Loucy (cell line): ENCODE data around the gene TRIO.

Experiments used
- H2AFZ ChIP-seq: fragments of 200-600 bp; sonication (generic); 2 replicates; pipeline ENCODE4 v1.6.0; 2016; ENCODE audit warnings: antibody characterized with exemption, mild to moderate bottlenecking, low read length, moderate library complexity
- H3F3A ChIP-seq: fragments of 200-600 bp; 2 replicates; pipeline ENCODE4 v1.6.0; 2016; ENCODE audit warnings: antibody characterized with exemption, low read depth, mild to moderate bottlenecking
- H3K27me3 ChIP-seq: fragments of 200-600 bp; sonication (generic); 2 replicates; pipeline ENCODE4 v1.6.1; 2014; ENCODE audit warnings: low read length, mild to moderate bottlenecking; ENCODE audit not compliant: insufficient read depth, poor library complexity, severe bottlenecking
- H3K36me3 ChIP-seq: fragments of 200-600 bp; sonication (generic); 2 replicates; pipeline ENCODE4 v1.6.1; 2016; ENCODE audit warnings: low read length; ENCODE audit not compliant: insufficient read depth
- H3K4me1 ChIP-seq: fragments of 200-600 bp; sonication (generic); 2 replicates; pipeline ENCODE4 v1.5.1; 2014; ENCODE audit warnings: low read length, mild to moderate bottlenecking; ENCODE audit not compliant: insufficient read depth, poor library complexity, severe bottlenecking
- H3K4me2 ChIP-seq: fragments of 200-600 bp; sonication (generic); 2 replicates; pipeline ENCODE4 v1.6.0; 2014; ENCODE audit warnings: antibody characterized with exemption, low read length, low read depth, mild to moderate bottlenecking; ENCODE audit not compliant: poor library complexity, severe bottlenecking
- H3K4me3 ChIP-seq: fragments of 200-600 bp; sonication (generic); 2 replicates; pipeline ENCODE4 v1.5.1; 2014; ENCODE audit warnings: low read length, mild to moderate bottlenecking, mixed read lengths; ENCODE audit not compliant: poor library complexity, severe bottlenecking
- H3K79me2 ChIP-seq: fragments of 200-600 bp; sonication (generic); 2 replicates; pipeline ENCODE4 v1.6.1; 2014; ENCODE audit warnings: low read length; ENCODE audit not compliant: insufficient read depth
- H3K9ac ChIP-seq: fragments of 200-600 bp; sonication (generic); 2 replicates; pipeline ENCODE4 v1.6.0; 2014; ENCODE audit warnings: mild to moderate bottlenecking, low read depth, low read length, moderate library complexity; ENCODE audit not compliant: poor library complexity, severe bottlenecking
- H3K9me2 ChIP-seq: fragments of 200-600 bp; sonication (generic); replicated peaks from 2 replicates; pipeline ENCODE4 v1.6.1; 2016; ENCODE audit warnings: low read depth, low read length, mixed read lengths
- H3K9me3 ChIP-seq: fragments of 200-600 bp; sonication (generic); 2 replicates; pipeline ENCODE4 v1.6.1; 2014; ENCODE audit warnings: mild to moderate bottlenecking, antibody characterized with exemption, low read length, low read depth; ENCODE audit not compliant: insufficient read depth
- H4K20me1 ChIP-seq: fragments of 200-600 bp; sonication (generic); 2 replicates; pipeline ENCODE4 v1.6.0; 2014; ENCODE audit warnings: antibody characterized with exemption, low read length, mild to moderate bottlenecking; ENCODE audit not compliant: insufficient read depth, poor library complexity, severe bottlenecking
- CTCF ChIP-seq: fragments of 200-600 bp; sonication (generic); conservative IDR thresholded peaks from 2 replicates; pipeline ENCODE4 v1.5.1; 2014; ENCODE audit warnings: mild to moderate bottlenecking, antibody characterized with exemption, low read length
- EZH2phosphoT487 ChIP-seq: fragments of 200-600 bp; IDR thresholded peaks from 2 replicates; pipeline ENCODE4 v1.6.1; 2018; ENCODE audit warnings: antibody characterized with exemption, mild to moderate bottlenecking, moderate library complexity, borderline replicate concordance

The TRIO gene

DNA sequence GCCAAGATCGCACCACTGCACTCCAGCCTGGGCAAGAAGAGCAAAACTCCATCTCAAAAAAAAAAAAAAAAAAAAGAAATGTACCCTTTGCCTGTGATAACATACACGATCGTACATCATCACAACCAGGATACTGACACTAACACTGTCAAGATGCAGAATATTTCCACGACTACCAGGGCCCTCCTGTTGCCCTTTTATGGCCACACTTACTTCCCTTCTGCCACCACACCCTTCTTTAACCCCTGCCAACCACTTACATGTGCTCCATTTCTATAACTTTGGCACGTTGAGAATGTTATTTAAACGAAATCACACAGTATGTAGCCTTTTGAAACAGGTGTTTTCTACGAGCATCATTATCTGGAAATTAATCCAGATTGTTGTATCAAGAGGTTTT is 369.4 kb downstream of the TRIO start:
- no peak for TF ChIP-seq CTCF
- no peak for TF ChIP-seq EZH2phosphoT487

DNA sequence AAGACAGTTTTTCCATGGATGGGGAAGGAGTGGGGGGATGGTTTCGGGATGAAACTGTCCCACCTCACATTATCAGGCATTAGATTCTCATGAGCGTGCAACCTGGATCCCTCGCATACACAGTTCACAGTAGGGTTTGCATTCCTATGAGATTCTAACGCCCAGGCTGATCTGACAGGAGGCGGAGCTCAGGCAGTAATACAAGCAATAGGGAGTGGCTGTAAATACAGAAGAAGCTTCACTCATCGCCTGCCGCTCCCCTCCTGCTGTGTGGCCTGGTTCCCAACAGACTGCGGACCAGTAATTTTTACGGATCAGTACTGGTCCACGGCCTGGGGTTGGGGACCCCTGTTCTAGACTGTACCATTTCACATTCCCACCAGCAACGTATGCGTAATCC is 370.1 kb downstream of the TRIO start:
- Histone ChIP-seq H3K79me2 (no peaks in the 10 kb centered on the region), H3K9ac (no peak overlapping the region), H3K36me3 (peaks cover 2% of the 10 kb centered on the region; the same call in 1 of the 2 replicates), H3K4me1 (no peaks in the 10 kb centered on the region), H3F3A (no peaks in the 10 kb centered on the region), H2AFZ (no peak overlapping the region), H3K4me3 (no peak overlapping the region), H3K9me2 (no peaks in the 10 kb centered on the region), H3K27me3 (no peaks in the 10 kb centered on the region), H3K4me2 (no peak overlapping the region), H4K20me1 (no peaks in the 10 kb centered on the region), H3K9me3 (no peaks in the 10 kb centered on the region)
- no peak for TF ChIP-seq EZH2phosphoT487
- TF ChIP-seq CTCF: no peak

More for the DNA sequence above, 369.4 kb downstream of the TRIO start:
- H2AFZ ChIP-seq: no peak overlapping the region
- no peaks in the 10 kb centered on the region for H3K4me1 ChIP-seq
- peaks cover 4% of the 10 kb centered on the region; the same call in 1 of the 2 replicates for H3K36me3 ChIP-seq
- H4K20me1 ChIP-seq: no peaks in the 10 kb centered on the region
- no peak overlapping the region for H3K9ac ChIP-seq
- no peak overlapping the region for H3K4me3 ChIP-seq
- H3K79me2 ChIP-seq: no peaks in the 10 kb centered on the region
- H3K4me2 ChIP-seq: no peak overlapping the region
- no peaks in the 10 kb centered on the region for H3K27me3 ChIP-seq
- H3K9me2 ChIP-seq: no peaks in the 10 kb centered on the region
- no peaks in the 10 kb centered on the region for H3K9me3 ChIP-seq
- no peaks in the 10 kb centered on the region for H3F3A ChIP-seq

DNA sequence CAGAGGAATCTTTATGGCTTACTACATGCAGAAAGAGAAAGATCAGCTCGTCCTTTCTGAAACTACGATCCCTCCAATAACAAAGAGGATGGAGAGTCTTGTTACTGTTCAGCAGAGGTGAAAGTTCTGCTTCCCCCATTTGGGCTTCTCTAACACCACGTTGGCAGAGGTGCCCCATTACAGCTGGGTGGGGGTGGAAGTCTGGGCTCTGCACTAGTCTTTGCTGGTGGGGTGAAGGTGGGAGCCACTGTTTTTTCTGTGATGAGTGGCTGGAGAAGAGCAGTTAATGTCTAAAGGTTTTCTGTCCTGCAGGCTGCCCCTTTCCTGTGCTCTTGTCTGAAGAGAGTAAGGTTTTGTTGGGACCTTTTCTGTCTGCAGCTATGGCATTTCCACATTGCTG is 373.8 kb downstream of the TRIO start:
- Histone ChIP-seq H3K9ac (no peak overlapping the region), H3K27me3 (no peaks in the 10 kb centered on the region), H3K4me2 (no peak overlapping the region), H2AFZ (no peak overlapping the region), H3K79me2 (no peaks in the 10 kb centered on the region), H4K20me1 (no peaks in the 10 kb centered on the region), H3K4me1 (peaks cover 10% of the 10 kb centered on the region), H3F3A (no peaks in the 10 kb centered on the region), H3K9me3 (no peaks in the 10 kb centered on the region), H3K4me3 (no peak overlapping the region), H3K9me2 (no peaks in the 10 kb centered on the region), H3K36me3 (no peaks in the 10 kb centered on the region)
- TF ChIP-seq EZH2phosphoT487: no peak
- TF ChIP-seq CTCF: no peak
